CD4-positive, alpha-beta T cell (primary cell): ENCODE measurements around the gene COL4A6. TPM values are rescaled to one million over a fixed set of nuclear protein-coding genes. Genes with fewer than 3 reads are reported as not detected.

Source experiments
- ATAC-seq: fragments of 200-7000 bp; cut with Tn5 transposase; one replicate; pipeline ENCODE4 v1.10.0; 2022; ENCODE audit warnings: mild to moderate bottlenecking; ENCODE audit not compliant: poor library complexity
- CTCF ChIA-PET: fragments of 350-600 bp; sonication (Branson Sonifier 250); formaldehyde crosslinking; loops from one replicate; lab custom pipeline; 2021; ENCODE audit warnings: antibody characterized with exemption, inconsistent platforms; lab: Charles Lee
- POLR2A ChIA-PET: fragments of 350-600 bp; sonication (Branson Sonifier 250); formaldehyde crosslinking; loops from one replicate; lab custom pipeline; 2021; ENCODE audit warnings: antibody characterized with exemption, inconsistent platforms; lab: Charles Lee
- DNase-seq, 14 experiments: peaks; one replicate each; pipeline ENCODE4 v3.0.0-alpha.2; 2013 to 2020; ENCODE audit warnings: mixed read lengths in 2 of 14
- H3K27ac ChIP-seq, 2 donors: one replicate each; pipeline versions ENCODE4 v1.5.1 to v1.7.0; 2013; ENCODE audit warnings: low read length in 2 of 2, low read depth in 1 of 2, mild to moderate bottlenecking in 1 of 2
- H3K27me3 ChIP-seq, 2 experiments: 1 replicate in 1 of 2; 2 replicates in 1 of 2; pipeline versions ENCODE4 v1.6.1 to v1.7.0; 2013; ENCODE audit warnings: low read length in 2 of 2, control low read depth in 1 of 2, mild to moderate bottlenecking in 1 of 2, moderate library complexity in 1 of 2; ENCODE audit not compliant: insufficient read depth in 2 of 2, control insufficient read depth in 1 of 2
- H3K36me3 ChIP-seq: one replicate; pipeline ENCODE4 v1.6.1; 2013; ENCODE audit warnings: low read length, control low read depth; ENCODE audit not compliant: insufficient read depth
- H3K4me1 ChIP-seq: one replicate; pipeline ENCODE4 v1.6.1; 2013; ENCODE audit warnings: low read length, control low read depth; ENCODE audit not compliant: insufficient read depth
- H3K4me3 ChIP-seq: one replicate; pipeline ENCODE4 v1.5.1; 2013; ENCODE audit warnings: mild to moderate bottlenecking, low read length, moderate library complexity
- H3K9me3 ChIP-seq, 2 experiments: 1 replicate in 1 of 2; 2 replicates in 1 of 2; pipeline versions ENCODE4 v1.6.1 to v1.7.0; 2013; ENCODE audit warnings: low read length in 2 of 2, mild to moderate bottlenecking in 2 of 2, control low read depth in 1 of 2, moderate library complexity in 1 of 2; ENCODE audit not compliant: control insufficient read depth in 1 of 2, insufficient read depth in 1 of 2
- H3K27ac Mint-ChIP-seq: one replicate; pipeline ENCODE4 v1.8.0; 2020; ENCODE audit warnings: mixed read lengths
- H3K27me3 Mint-ChIP-seq: one replicate; pipeline ENCODE4 v1.8.0; 2021; ENCODE audit warnings: mixed read lengths
- H3K36me3 Mint-ChIP-seq: one replicate; pipeline ENCODE4 v1.8.0; 2021; ENCODE audit warnings: low read depth, mixed read lengths
- H3K4me1 Mint-ChIP-seq: one replicate; pipeline ENCODE4 v1.8.0; 2021; ENCODE audit warnings: low read depth, mixed read lengths
- H3K4me3 Mint-ChIP-seq: one replicate; pipeline ENCODE4 v1.8.0; 2020; ENCODE audit warnings: mild to moderate bottlenecking, mixed read lengths
- H3K9me3 Mint-ChIP-seq: one replicate; pipeline ENCODE4 v1.8.0; 2020; ENCODE audit warnings: mixed read lengths
- CTCF ChIP-seq: fragments of 200-600 bp; IDR thresholded peaks from one replicate; pipeline ENCODE4 v1.8.0; 2022; ENCODE audit warnings: antibody characterized with exemption, mild to moderate bottlenecking
- intact Hi-C, 2 experiments: fragments of 100-400 bp; cut with DNase I in 1 of 2; cut with micrococcal nuclease in 1 of 2; formaldehyde crosslinking; loops; one replicate each; pipeline versions ENCODE4 v1.15.1 to v1.9.0; 2023 to 2025; cut with DNase I, micrococcal nuclease
- total RNA-seq, 174 experiments: library from RNA in 2 of 174; stranded (reverse) in 2 of 174; gene quantifications; one replicate each; pipeline ENCODE4 v1.2.3 and lab custom pipeline; 2021 to 2026

The COL4A6 gene
- total RNA-seq, 2 experiments from 2014 or later: not detected

GRCh38 chrX:108312957-108313356 is 125.3 kb downstream of the COL4A6 start:
- intact Hi-C loops: no loop called here
- ATAC-seq (no peak), DNase-seq (no peak)
- Histone ChIP-seq H3K4me1 (no peaks in the 10 kb centered on the region), H3K36me3 (no peaks in the 10 kb centered on the region), H3K9me3 (no peaks in the 10 kb centered on the region), H3K4me3 (no peak overlapping the region), H3K27ac (no peak overlapping the region), H3K27me3 (no peaks in the 10 kb centered on the region)
- H3K4me3 Mint-ChIP-seq: no peak overlapping the region
- H3K4me1 Mint-ChIP-seq: no peaks in the 10 kb centered on the region
- no peak overlapping the region for H3K27ac Mint-ChIP-seq
- ChIA-PET POLR2A (no interaction called here), CTCF (interaction anchor here (1.0 kb wide), 1 partner anchor 13 kb away, joined by 3 read pairs; no protein-coding TSS in a partner anchor)
- no peak for TF ChIP-seq CTCF
- peaks cover 6% of the 10 kb centered on the region for H3K27me3 Mint-ChIP-seq
- H3K9me3 Mint-ChIP-seq: no peaks in the 10 kb centered on the region
- H3K36me3 Mint-ChIP-seq: no peaks in the 10 kb centered on the region

- Histone ChIP-seq H3K27me3 (no peaks in the 10 kb centered on the region), H3K4me3 (no peak overlapping the region), H3K27ac (no peak overlapping the region), H3K36me3 (no peaks in the 10 kb centered on the region), H3K4me1 (no peaks in the 10 kb centered on the region), H3K9me3 (no peaks in the 10 kb centered on the region)
- intact Hi-C loops: no loop called here
- Mint-ChIP-seq H3K4me3 (no peak overlapping the region), H3K27me3 (peaks cover 4% of the 10 kb centered on the region), H3K27ac (no peak overlapping the region), H3K4me1 (no peaks in the 10 kb centered on the region), H3K36me3 (no peaks in the 10 kb centered on the region), H3K9me3 (no peaks in the 10 kb centered on the region)
- ChIA-PET CTCF (interaction anchor here (1.0 kb wide), 1 partner anchor 12 kb away, joined by 3 read pairs; no protein-coding TSS in a partner anchor), POLR2A (no interaction called here)
- no peak for ATAC-seq
- no peak for TF ChIP-seq CTCF
- DNase-seq: no peak
Observed at GRCh38 chrX:108312011-108312410, 126.2 kb downstream of the COL4A6 start.

GRCh38 chrX:108310506-108310905 is 127.7 kb downstream of the COL4A6 start:
- H3K27me3 Mint-ChIP-seq: no peaks in the 10 kb centered on the region
- H3K36me3 Mint-ChIP-seq: no peaks in the 10 kb centered on the region
- TF ChIP-seq CTCF: no peak
- Histone ChIP-seq H3K4me1 (no peaks in the 10 kb centered on the region), H3K27me3 (no peaks in the 10 kb centered on the region), H3K4me3 (no peak overlapping the region), H3K36me3 (no peaks in the 10 kb centered on the region), H3K27ac (no peak overlapping the region), H3K9me3 (no peaks in the 10 kb centered on the region)
- no peak overlapping the region for H3K4me3 Mint-ChIP-seq
- no peaks in the 10 kb centered on the region for H3K9me3 Mint-ChIP-seq
- intact Hi-C loops: no loop called here
- H3K4me1 Mint-ChIP-seq: no peaks in the 10 kb centered on the region
- H3K27ac Mint-ChIP-seq: no peak overlapping the region
- POLR2A ChIA-PET: no interaction called here
- CTCF ChIA-PET: no interaction called here
- ATAC-seq (no peak), DNase-seq (no peak)
